Fibroblast of mammary gland (primary cell): ENCODE measurements around the gene HAUS6.

Experiments used
- DNase-seq: peaks from one replicate; pipeline ENCODE4 v3.0.0-alpha.2; 2010; ENCODE audit warnings: low read depth
- H3K4me3 ChIP-seq: 2 replicates; pipeline ENCODE4 v1.5.1; 2011; ENCODE audit warnings: low read depth, mild to moderate bottlenecking, low read length, moderate library complexity; ENCODE audit not compliant: control insufficient read depth
- TF ChIP-seq, protein P1 (sequence below): conservative IDR thresholded peaks from 2 replicates; pipeline ENCODE4 v1.5.1; 2011; ENCODE audit warnings: low read depth, low read length, inconsistent platforms; ENCODE audit not compliant: control insufficient read depth, insufficient read depth

Gene HAUS6

DNA sequence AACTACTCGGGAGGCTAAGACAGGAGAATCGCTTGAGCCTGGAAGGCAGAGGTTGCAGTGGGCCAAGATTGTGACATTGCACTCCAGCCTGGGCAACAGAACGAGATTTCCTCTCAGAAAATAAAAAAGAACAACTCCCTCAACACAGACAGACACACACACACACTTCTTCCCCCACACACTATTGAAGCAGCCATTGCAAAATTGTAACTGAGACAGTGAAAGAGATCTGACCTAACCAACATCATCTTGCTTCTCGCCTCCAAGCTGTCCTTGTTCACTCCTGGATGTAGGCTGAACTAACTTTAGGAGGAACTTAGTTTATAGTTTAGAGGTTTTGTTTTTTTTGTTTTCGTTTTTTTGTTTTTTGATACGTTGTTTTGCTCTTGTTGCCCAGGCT lies 37.6 kb upstream of the HAUS6 start:
- TF ChIP-seq, protein P1, sequence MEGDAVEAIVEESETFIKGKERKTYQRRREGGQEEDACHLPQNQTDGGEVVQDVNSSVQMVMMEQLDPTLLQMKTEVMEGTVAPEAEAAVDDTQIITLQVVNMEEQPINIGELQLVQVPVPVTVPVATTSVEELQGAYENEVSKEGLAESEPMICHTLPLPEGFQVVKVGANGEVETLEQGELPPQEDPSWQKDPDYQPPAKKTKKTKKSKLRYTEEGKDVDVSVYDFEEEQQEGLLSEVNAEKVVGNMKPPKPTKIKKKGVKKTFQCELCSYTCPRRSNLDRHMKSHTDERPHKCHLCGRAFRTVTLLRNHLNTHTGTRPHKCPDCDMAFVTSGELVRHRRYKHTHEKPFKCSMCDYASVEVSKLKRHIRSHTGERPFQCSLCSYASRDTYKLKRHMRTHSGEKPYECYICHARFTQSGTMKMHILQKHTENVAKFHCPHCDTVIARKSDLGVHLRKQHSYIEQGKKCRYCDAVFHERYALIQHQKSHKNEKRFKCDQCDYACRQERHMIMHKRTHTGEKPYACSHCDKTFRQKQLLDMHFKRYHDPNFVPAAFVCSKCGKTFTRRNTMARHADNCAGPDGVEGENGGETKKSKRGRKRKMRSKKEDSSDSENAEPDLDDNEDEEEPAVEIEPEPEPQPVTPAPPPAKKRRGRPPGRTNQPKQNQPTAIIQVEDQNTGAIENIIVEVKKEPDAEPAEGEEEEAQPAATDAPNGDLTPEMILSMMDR, result no peak
- H3K4me3 ChIP-seq, result no peak overlapping the region
- no peak for DNase-seq

DNA sequence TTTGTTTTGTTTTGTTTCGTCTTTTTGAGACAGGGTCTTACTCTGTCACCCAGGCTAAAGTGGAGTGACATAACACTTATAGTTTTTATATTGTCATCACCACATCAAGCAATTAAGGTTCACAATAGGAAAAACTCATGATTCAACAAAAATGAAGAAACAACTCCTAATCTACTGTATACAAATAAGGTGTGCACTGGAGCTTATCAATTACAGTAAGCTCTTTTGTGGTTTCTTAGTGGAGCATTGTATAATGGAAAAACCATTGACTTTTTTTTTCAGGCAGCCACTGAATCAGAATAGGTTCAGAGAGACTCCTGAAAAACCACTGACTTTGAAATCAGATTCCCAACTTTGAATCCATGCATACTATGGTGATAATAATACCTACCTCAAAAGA lies 35.4 kb upstream of the HAUS6 start:
- TF ChIP-seq, protein P1, result no peak
- no peak for DNase-seq
- no peak overlapping the region for H3K4me3 ChIP-seq

DNA sequence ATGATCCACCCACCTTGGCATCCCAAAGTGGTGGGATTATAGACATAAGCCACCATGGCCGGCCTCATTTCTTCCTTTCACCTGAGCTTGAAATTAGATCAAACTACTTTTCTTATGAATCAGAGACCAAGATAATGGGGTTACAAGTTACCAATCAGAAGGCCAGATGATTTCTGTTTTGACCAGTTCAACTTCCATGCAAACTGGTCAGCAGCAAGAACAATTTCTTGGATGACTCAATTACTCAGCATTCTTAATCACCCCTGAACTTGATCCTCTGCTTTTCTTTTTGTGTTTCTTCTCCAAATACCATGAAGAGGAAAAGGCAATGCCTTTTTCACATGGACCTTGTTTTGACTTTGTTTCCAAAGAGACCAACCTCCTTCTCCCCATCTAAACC lies 34.6 kb upstream of the HAUS6 start:
- DNase-seq, result peak; percentile 78

DNA sequence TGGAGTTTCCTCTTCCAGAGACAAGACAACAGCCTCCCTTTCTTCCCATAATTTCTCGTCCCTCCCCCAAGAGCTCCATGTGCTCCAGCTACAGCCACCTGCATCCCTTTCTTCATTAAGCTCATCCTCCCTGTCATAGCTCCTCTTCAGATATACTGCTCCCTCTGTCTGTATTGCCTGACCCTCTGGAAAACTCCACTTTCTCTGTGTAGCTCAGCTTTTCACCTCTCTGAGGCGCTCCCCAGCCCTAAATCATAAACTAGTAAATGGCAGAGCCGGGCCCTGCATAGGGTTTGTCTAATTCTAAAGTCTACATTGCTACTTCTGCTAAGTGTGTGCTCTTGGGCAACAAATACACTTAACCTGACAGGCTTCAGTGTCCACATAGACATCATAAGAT lies 33.4 kb upstream of the HAUS6 start:
- H3K4me3 ChIP-seq, result no peak overlapping the region
- TF ChIP-seq, protein P1, result no peak
- DNase-seq, result no peak

More for the DNA sequence above, 34.6 kb upstream of the HAUS6 start:
- TF ChIP-seq, protein P1, result no peak
- no peak overlapping the region for H3K4me3 ChIP-seq

DNA sequence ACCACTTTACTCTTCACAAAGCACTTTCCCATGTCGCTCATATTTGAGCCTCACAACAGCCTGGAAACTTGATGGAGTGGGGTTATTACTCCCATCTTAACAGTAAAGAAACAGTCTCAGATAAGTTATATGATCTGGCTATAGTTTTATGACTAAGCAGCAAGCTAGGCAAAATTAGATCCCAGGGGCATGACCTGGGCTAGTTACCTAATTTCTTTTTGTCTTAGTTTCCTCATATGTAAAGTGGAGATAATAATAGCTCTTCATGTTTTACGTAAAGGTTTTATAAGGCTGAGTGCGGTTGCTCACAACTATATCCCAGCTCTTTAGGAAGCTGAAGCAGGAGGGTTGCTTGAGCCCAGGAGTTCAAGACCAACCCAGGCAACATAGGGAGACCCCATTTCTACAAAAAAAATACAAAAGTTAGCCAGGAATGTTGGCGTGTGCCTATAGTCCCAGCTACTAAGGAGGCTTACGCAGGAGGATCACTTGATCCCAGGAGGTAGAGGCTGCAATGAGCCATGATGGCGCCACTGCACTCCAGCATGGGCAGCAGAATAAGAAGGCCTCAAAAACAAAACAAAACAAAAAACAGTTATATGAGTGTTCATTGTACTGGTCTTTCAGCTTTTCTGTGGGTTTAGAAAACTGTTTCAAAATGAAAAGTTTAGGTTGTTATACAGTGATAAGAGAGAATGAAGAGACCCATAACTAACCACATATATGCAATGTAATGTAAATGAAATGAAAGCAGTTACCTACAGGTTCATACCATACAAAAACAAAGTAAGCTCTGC lies 31.0 kb upstream of the HAUS6 start:
- TF ChIP-seq, protein P1, result no peak

DNA sequence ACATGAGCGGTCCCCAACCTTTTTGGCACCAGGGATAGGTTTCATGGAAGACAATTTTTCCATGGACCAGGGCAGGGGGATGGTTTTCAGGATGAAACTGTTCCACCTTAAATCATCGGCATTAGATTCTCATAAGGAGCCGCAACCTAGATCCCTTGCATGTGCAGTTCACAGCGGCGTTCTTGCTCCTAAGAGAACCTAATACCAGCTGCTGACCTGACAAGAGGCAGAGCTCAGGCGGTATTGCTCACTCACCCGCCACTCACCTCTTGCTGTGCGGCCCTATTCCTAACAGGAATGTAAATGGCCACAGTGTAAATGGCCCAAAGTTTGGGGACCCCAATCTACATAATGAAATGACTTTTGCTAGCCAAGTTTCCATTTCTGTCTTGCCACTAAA lies 27.7 kb upstream of the HAUS6 start:
- DNase-seq, result no peak
- H3K4me3 ChIP-seq, result no peak overlapping the region
- TF ChIP-seq, protein P1, result no peak

More for the DNA sequence above, 31.0 kb upstream of the HAUS6 start:
- DNase-seq, result no peak
- no peak overlapping the region for H3K4me3 ChIP-seq

DNA sequence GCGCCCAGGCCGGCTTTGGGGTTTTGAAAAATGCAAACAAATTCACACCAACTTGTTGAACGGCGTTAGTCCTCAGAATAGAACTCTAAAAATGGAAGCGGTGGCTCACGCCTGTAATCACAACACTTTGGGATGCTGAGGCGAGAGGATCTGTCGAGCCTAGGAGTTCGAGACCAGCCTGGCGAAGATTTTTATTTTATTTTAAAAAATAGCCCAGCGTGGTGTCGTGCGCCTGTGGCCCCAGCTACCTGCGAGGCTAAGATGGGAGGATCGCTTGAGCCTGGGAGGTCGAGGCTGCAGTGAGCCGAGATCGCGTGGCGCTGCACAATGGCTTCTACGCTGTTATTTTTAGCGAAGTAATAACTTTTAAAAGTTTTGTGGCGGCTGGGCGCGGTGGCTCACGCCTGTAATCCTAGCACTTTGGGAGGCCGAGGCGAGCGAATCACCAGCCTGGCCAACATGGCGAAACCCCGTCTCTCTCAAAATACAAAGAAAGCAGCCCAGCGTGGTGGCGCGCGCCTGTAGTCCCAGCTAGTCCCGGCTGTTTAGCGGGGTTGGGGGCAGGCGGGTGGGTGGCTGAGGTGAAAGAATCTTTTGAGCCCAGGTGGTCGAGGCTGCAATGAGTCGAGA lies 25.3 kb upstream of the HAUS6 start:
- no peak for DNase-seq
- H3K4me3 ChIP-seq, result peak overlapping the region; percentile 70
- TF ChIP-seq, protein P1, result no peak
